IMR-90 (cell line): ENCODE results near the gene LPO. TPM values are rescaled to one million over a fixed set of nuclear protein-coding genes. Genes with fewer than 3 reads are reported as not detected.

Source experiments
- ATAC-seq: fragments of 200-7000 bp; cut with Tn5 transposase; 2 replicates; pipeline ENCODE4 v1.9.1; 2020; ENCODE audit warnings: low read depth, mild to moderate bottlenecking, moderate library complexity
- BruUV-seq: library from RNA; stranded (reverse); fragments of 400-500 nt; replicated peaks from 2 replicates; lab custom pipeline; 2021; lab: Mats Ljungman, UMichigan
- CTCF ChIA-PET: fragments of 300-600 bp; formaldehyde crosslinking; extraction: SDS; loops from one replicate; lab custom pipeline; 2021; ENCODE audit warnings: antibody characterized with exemption; lab: Yijun Ruan, JAX
- POLR2A ChIA-PET: fragments of 300-600 bp; sonication (Branson Sonifier 250); formaldehyde crosslinking; loops from one replicate; lab custom pipeline; 2022; ENCODE audit warnings: antibody characterized with exemption; ENCODE audit not compliant: unreplicated experiment; lab: Charles Lee
- DNase-seq: peaks from one replicate; pipeline ENCODE4 v3.0.0; 2013
- H2AFZ ChIP-seq: replicated peaks from 2 replicates; pipeline ENCODE3; 2013; ENCODE audit warnings: low read length, mild to moderate bottlenecking; ENCODE audit not compliant: poor library complexity
- H2AK5ac ChIP-seq: 2 replicates; pipeline ENCODE4 v1.6.1; 2013; ENCODE audit warnings: low read depth, low read length, inconsistent platforms
- H2AK9ac ChIP-seq: replicated peaks from 2 replicates; pipeline ENCODE3; 2013; ENCODE audit warnings: mild to moderate bottlenecking, low read depth, low read length, moderate library complexity; ENCODE audit not compliant: poor library complexity
- H2BK120ac ChIP-seq: 2 replicates; pipeline ENCODE4 v1.6.1; 2013; ENCODE audit warnings: low read depth, low read length, inconsistent platforms
- H2BK15ac ChIP-seq: 3 replicates; pipeline ENCODE4 v1.6.1; 2013; ENCODE audit warnings: low read depth, low read length, inconsistent platforms
- H2BK20ac ChIP-seq: 2 replicates; pipeline ENCODE4 v1.6.1; 2013; ENCODE audit warnings: low read depth, mild to moderate bottlenecking, inconsistent platforms, low read length, moderate library complexity
- H2BK5ac ChIP-seq: 2 replicates; pipeline ENCODE4 v1.6.1; 2013; ENCODE audit warnings: mild to moderate bottlenecking, low read depth, low read length, inconsistent platforms; ENCODE audit not compliant: poor library complexity, severe bottlenecking
- H3K14ac ChIP-seq: replicated peaks from 2 replicates; pipeline ENCODE4 v1.6.1; 2013; ENCODE audit warnings: low read depth, low read length, inconsistent platforms
- H3K18ac ChIP-seq: 2 replicates; pipeline ENCODE4 v1.6.1; 2013; ENCODE audit warnings: low read depth, low read length, control low read depth
- H3K23ac ChIP-seq: 2 replicates; pipeline ENCODE4 v1.6.1; 2013; ENCODE audit warnings: low read depth, low read length, inconsistent platforms
- H3K27ac ChIP-seq: 2 replicates; pipeline ENCODE4 v1.5.1; 2013; ENCODE audit warnings: mild to moderate bottlenecking, control low read depth, low read length; ENCODE audit not compliant: insufficient read depth
- H3K27me3 ChIP-seq: 2 replicates; pipeline ENCODE4 v1.6.1; 2013; ENCODE audit warnings: low read length; ENCODE audit not compliant: control insufficient read depth, insufficient read depth
- H3K36me3 ChIP-seq: 2 replicates; pipeline ENCODE4 v1.6.1; 2013; ENCODE audit warnings: low read length, mixed read lengths; ENCODE audit not compliant: control insufficient read depth, insufficient read depth
- H3K4ac ChIP-seq: 2 replicates; pipeline ENCODE4 v1.6.1; 2013; ENCODE audit warnings: low read depth, low read length, inconsistent platforms
- H3K4me1 ChIP-seq: 2 replicates; pipeline ENCODE4 v1.6.1; 2013; ENCODE audit warnings: low read length, mixed read lengths; ENCODE audit not compliant: control insufficient read depth, insufficient read depth
- H3K4me2 ChIP-seq: 2 replicates; pipeline ENCODE4 v1.6.1; 2013; ENCODE audit warnings: low read depth, mild to moderate bottlenecking, control low read depth, low read length, moderate library complexity
- H3K4me3 ChIP-seq: 2 replicates; pipeline ENCODE4 v1.5.1; 2013; ENCODE audit warnings: low read depth, mild to moderate bottlenecking, control low read depth, low read length, moderate library complexity; ENCODE audit not compliant: insufficient read depth
- H3K56ac ChIP-seq: 2 replicates; pipeline ENCODE4 v1.6.1; 2013; ENCODE audit warnings: low read length, inconsistent platforms; ENCODE audit not compliant: insufficient read depth; ENCODE audit errors: extremely low read depth
- H3K79me1 ChIP-seq, 2 experiments: 2 replicates each; pipeline ENCODE4 v1.6.1; 2013; ENCODE audit warnings: low read length in 2 of 2, inconsistent platforms in 1 of 2, low read depth in 1 of 2
- H3K9ac ChIP-seq: 2 replicates; pipeline ENCODE4 v1.6.1; 2013; ENCODE audit warnings: low read depth, low read length, control low read depth
- H3K9me1 ChIP-seq: 2 replicates; pipeline ENCODE4 v1.6.1; 2013; ENCODE audit warnings: low read length, inconsistent platforms; ENCODE audit not compliant: insufficient read depth
- H3K9me3 ChIP-seq: 2 replicates; pipeline ENCODE4 v1.6.1; 2013; ENCODE audit warnings: low read length; ENCODE audit not compliant: control insufficient read depth, insufficient read depth
- H4K20me1 ChIP-seq: 2 replicates; pipeline ENCODE4 v1.6.1; 2013; ENCODE audit warnings: low read length, inconsistent platforms; ENCODE audit not compliant: insufficient read depth
- H4K5ac ChIP-seq: 2 replicates; pipeline ENCODE4 v1.6.1; 2013; ENCODE audit warnings: mild to moderate bottlenecking, low read depth, low read length, control low read depth
- H4K8ac ChIP-seq, 2 experiments: 2 replicates each; pipeline ENCODE4 v1.6.1; 2013; ENCODE audit warnings: low read depth in 2 of 2, low read length in 2 of 2, control low read depth in 1 of 2, inconsistent platforms in 1 of 2
- H4K91ac ChIP-seq: 2 replicates; pipeline ENCODE4 v1.6.1; 2013; ENCODE audit warnings: low read depth, low read length, inconsistent platforms; ENCODE audit not compliant: insufficient read depth
- BHLHE40 ChIP-seq: fragments of 150-350 bp; IDR thresholded peaks from 2 replicates; pipeline ENCODE4 v1.6.1; 2016; ENCODE audit warnings: mild to moderate bottlenecking, low read depth, low read length
- CEBPB ChIP-seq: IDR thresholded peaks from 2 replicates; pipeline ENCODE4 v1.6.1; 2012; ENCODE audit warnings: low read depth, low read length, improper control_type of control experiment
- MAZ ChIP-seq: IDR thresholded peaks from 2 replicates; pipeline ENCODE4 v1.6.1; 2012; ENCODE audit warnings: low read depth, mild to moderate bottlenecking, low read length, improper control_type of control experiment, moderate library complexity, borderline replicate concordance
- RCOR1 ChIP-seq: IDR thresholded peaks from 2 replicates; pipeline ENCODE4 v1.6.1; 2012; ENCODE audit warnings: mild to moderate bottlenecking, low read length, improper control_type of control experiment; ENCODE audit not compliant: insufficient replicate concordance
- SMC3 ChIP-seq: fragments of 150-350 bp; IDR thresholded peaks from 2 replicates; pipeline ENCODE4 v1.6.1; 2016; ENCODE audit warnings: low read depth, mild to moderate bottlenecking, antibody characterized with exemption, low read length, moderate library complexity
- WGBS, 2 experiments: methylation state at CpG; one replicate each; pipeline versions ENCODE4 v1.1.5 to v1.1.7; 2013; ENCODE audit warnings: missing lambda C conversion rate in 2 of 2; ENCODE audit not compliant: insufficient read length in 1 of 2; ENCODE audit errors: extremely low coverage in 2 of 2; 5-methylcytosine and 5-hydroxymethylcytosine counted together
- dilution Hi-C: fragments of 300-500 bp; cut with HindIII; formaldehyde crosslinking; loops from one replicate; pipeline ENCODE4 v1.14.3; 2018; ENCODE audit warnings: low sequenced_read_pairs; ENCODE audit not compliant: unreplicated experiment
- in situ Hi-C: fragments of 300-500 bp; cut with MboI; formaldehyde crosslinking; loops from 3 replicates; pipeline ENCODE4 v1.14.3; 2019; ENCODE audit warnings: low sequenced_read_pairs, inconsistent platforms, mixed read lengths
- intact Hi-C: fragments of 100-400 bp; cut with micrococcal nuclease; formaldehyde crosslinking; loops from 2 replicates; pipeline ENCODE4 v1.10.0; 2022
- polyA plus RNA-seq, 3 experiments: library from polyadenylated mRNA; depleted of rRNA; stranded (reverse); fragments of >200 nt; gene quantifications; 2 replicates each; pipeline ENCODE4 v1.2.3, GENCODE V29; 2012; ENCODE audit warnings: low replicate concordance in 1 of 3
- total RNA-seq: library from RNA; depleted of rRNA; stranded (reverse); fragments of >200 nt; gene quantifications from 2 replicates; pipeline ENCODE4 v1.2.3, GENCODE V29; 2012

LPO gene
- total and polyA plus RNA-seq, 2 of the 4 experiments (the other 2 are of a cell fraction), result not detected

- Histone ChIP-seq H3K79me1 (no peaks in the 10 kb centered on the region), H2AK9ac (no peak overlapping the region), H4K5ac (no peak overlapping the region), H3K9me1 (no peaks in the 10 kb centered on the region), H4K8ac (no peak overlapping the region), H2AK5ac (no peak overlapping the region), H3K14ac (no peak overlapping the region), H4K20me1 (no peaks in the 10 kb centered on the region), H3K27me3 (peaks cover 70% of the 10 kb centered on the region), H3K9me3 (no peaks in the 10 kb centered on the region), H4K91ac (no peak overlapping the region), H3K4me3 (no peak overlapping the region), H2BK20ac (no peak overlapping the region), H2BK120ac (no peak overlapping the region), H2BK15ac (no peak overlapping the region), H3K18ac (no peak overlapping the region), H3K4me2 (no peak overlapping the region), H3K27ac (no peak overlapping the region), H3K56ac (no peak overlapping the region), H2BK5ac (no peak overlapping the region), H3K23ac (no peak overlapping the region), H3K36me3 (no peaks in the 10 kb centered on the region), H2AFZ (no peak overlapping the region), H3K4me1 (no peaks in the 10 kb centered on the region), H3K9ac (no peak overlapping the region), H3K4ac (no peak overlapping the region)
- intact Hi-C loops (no loop called here), dilution Hi-C loops (no loop called here), in situ Hi-C loops (no loop called here)
- ATAC-seq (no peak), DNase-seq (no peak)
- 80% methylated on average over 1 of the region's 1 CpG; no CpG with 5 or more reads in 1 of the 2 experiments for WGBS, 2 experiments
- ChIA-PET POLR2A (no interaction called here), CTCF (no interaction called here)
- no peak for TF ChIP-seq SMC3
- no peak for TF ChIP-seq MAZ
- TF ChIP-seq RCOR1, result no peak
- TF ChIP-seq CEBPB, result no peak
- TF ChIP-seq BHLHE40, result no peak
- BruUV-seq, result no TSS peak
Observed at GRCh38 chr17:58246781-58247180, 8.4 kb downstream of the LPO start.
